ENCODE data around the gene ZFP91.

Gene ZFP91

GRCh38 chr11:58636587-58636986 is 57.7 kb downstream of the ZFP91 start:
- Histone ChIP-seq H3K9ac (ENCODE audit: low read length) (no peak overlapping the region), H3K79me2 (ENCODE audit: insufficient read depth, low read length) (no peaks in the 10 kb centered on the region), H2AFZ (ENCODE audit: low read depth, low read length, severe bottlenecking) (no peak overlapping the region), H3K27ac (ENCODE audit: low read depth, low read length) (no peak overlapping the region), H3K4me2 (ENCODE audit: low read depth, low read length, poor library complexity, severe bottlenecking) (no peak overlapping the region), H3K9me3 (ENCODE audit: insufficient read depth, low read length) (no peaks in the 10 kb centered on the region), H3K36me3 (ENCODE audit: low read length) (no peaks in the 10 kb centered on the region), H3F3A (ENCODE audit: insufficient read depth) (no peaks in the 10 kb centered on the region), H3K27me3 (ENCODE audit: low read length) (no peaks in the 10 kb centered on the region), H4K20me1 (ENCODE audit: low read depth, low read length) (no peaks in the 10 kb centered on the region), H3K4me3 (ENCODE audit: insufficient read depth, low read length, poor library complexity, severe bottlenecking) (no peak overlapping the region), H3K9me2 (replicated peaks; ENCODE audit: insufficient read depth, low read length) (no peaks in the 10 kb centered on the region)
- TF ChIP-seq EZH2phosphoT487 (conservative IDR thresholded peaks at IDR 0.05; ENCODE audit: low read length), result no peak
- TF ChIP-seq, protein P1, sequence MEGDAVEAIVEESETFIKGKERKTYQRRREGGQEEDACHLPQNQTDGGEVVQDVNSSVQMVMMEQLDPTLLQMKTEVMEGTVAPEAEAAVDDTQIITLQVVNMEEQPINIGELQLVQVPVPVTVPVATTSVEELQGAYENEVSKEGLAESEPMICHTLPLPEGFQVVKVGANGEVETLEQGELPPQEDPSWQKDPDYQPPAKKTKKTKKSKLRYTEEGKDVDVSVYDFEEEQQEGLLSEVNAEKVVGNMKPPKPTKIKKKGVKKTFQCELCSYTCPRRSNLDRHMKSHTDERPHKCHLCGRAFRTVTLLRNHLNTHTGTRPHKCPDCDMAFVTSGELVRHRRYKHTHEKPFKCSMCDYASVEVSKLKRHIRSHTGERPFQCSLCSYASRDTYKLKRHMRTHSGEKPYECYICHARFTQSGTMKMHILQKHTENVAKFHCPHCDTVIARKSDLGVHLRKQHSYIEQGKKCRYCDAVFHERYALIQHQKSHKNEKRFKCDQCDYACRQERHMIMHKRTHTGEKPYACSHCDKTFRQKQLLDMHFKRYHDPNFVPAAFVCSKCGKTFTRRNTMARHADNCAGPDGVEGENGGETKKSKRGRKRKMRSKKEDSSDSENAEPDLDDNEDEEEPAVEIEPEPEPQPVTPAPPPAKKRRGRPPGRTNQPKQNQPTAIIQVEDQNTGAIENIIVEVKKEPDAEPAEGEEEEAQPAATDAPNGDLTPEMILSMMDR (IDR thresholded peaks at IDR 0.05; ENCODE audit: insufficient read depth, low read length, poor library complexity, severe bottlenecking), result no peak

DNA sequence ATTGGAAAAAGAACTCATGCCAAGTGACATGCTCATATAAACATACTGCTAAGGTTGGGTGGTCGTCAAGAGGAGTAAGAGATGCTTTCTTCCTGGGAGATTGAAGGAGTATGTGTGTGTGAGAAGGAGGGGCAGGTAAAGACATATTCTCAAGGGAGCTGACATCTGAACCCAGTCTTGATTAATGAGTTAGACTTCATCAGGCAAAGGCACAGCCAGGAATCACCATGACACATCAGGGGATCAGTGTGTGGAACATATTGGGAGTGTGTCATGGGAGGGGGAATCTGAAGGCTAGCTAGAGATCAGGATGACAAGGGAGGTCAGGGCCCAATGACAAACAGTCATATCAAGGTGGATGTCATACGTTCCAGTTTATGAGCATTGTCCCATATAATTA is 58.5 kb downstream of the ZFP91 start:
- TF ChIP-seq EZH2phosphoT487 (conservative IDR thresholded peaks at IDR 0.05; ENCODE audit: low read length), result no peak
- H3K4me3 ChIP-seq (ENCODE audit: insufficient read depth, low read length, poor library complexity, severe bottlenecking), result no peak overlapping the region
- H2AFZ ChIP-seq (ENCODE audit: low read depth, low read length, severe bottlenecking), result no peak overlapping the region
- no peak overlapping the region for H3K4me2 ChIP-seq (ENCODE audit: low read depth, low read length, poor library complexity, severe bottlenecking)
- H3K36me3 ChIP-seq (ENCODE audit: low read length), result no peaks in the 10 kb centered on the region
- no peaks in the 10 kb centered on the region for H3K79me2 ChIP-seq (ENCODE audit: insufficient read depth, low read length)
- H4K20me1 ChIP-seq (ENCODE audit: low read depth, low read length), result no peaks in the 10 kb centered on the region
- H3K27me3 ChIP-seq (ENCODE audit: low read length), result no peaks in the 10 kb centered on the region
- H3K9me2 ChIP-seq (replicated peaks; ENCODE audit: insufficient read depth, low read length), result no peaks in the 10 kb centered on the region
- H3F3A ChIP-seq (ENCODE audit: insufficient read depth), result no peaks in the 10 kb centered on the region
- H3K9ac ChIP-seq (ENCODE audit: low read length), result no peak overlapping the region
- H3K9me3 ChIP-seq (ENCODE audit: insufficient read depth, low read length), result no peaks in the 10 kb centered on the region
- H3K27ac ChIP-seq (ENCODE audit: low read depth, low read length), result no peak overlapping the region

DNA sequence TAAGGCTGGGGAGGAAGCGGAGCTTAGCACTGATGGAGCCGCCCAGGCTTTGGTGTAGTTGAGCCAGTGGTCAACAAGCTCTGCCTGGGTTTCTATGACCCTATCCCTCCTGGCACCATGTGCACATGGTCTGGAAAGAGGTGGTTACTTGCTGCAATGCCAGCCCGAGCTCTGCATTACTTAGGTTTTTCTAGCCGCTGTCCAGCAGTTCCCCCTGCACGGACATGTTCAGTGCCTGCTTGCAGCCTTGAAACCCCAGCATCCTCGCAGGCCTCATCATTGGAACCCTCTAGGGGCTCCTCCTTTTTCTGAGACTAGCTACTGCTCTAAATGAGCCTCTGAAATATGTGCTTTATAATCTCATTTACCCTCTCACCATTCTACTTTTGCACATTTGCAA is 60.2 kb downstream of the ZFP91 start:
- Histone ChIP-seq H3K36me3 (ENCODE audit: low read length) (no peaks in the 10 kb centered on the region), H3K9ac (ENCODE audit: low read length) (no peak overlapping the region), H3K27ac (ENCODE audit: low read depth, low read length) (no peak overlapping the region), H2AFZ (ENCODE audit: low read depth, low read length, severe bottlenecking) (no peak overlapping the region), H3K79me2 (ENCODE audit: insufficient read depth, low read length) (no peaks in the 10 kb centered on the region), H3K4me3 (ENCODE audit: insufficient read depth, low read length, poor library complexity, severe bottlenecking) (no peak overlapping the region), H4K20me1 (ENCODE audit: low read depth, low read length) (no peaks in the 10 kb centered on the region), H3K4me2 (ENCODE audit: low read depth, low read length, poor library complexity, severe bottlenecking) (no peak overlapping the region), H3K27me3 (ENCODE audit: low read length) (no peaks in the 10 kb centered on the region), H3F3A (ENCODE audit: insufficient read depth) (no peaks in the 10 kb centered on the region), H3K9me2 (replicated peaks; ENCODE audit: insufficient read depth, low read length) (no peaks in the 10 kb centered on the region), H3K9me3 (ENCODE audit: insufficient read depth, low read length) (no peaks in the 10 kb centered on the region)
- no peak for TF ChIP-seq EZH2phosphoT487 (conservative IDR thresholded peaks at IDR 0.05; ENCODE audit: low read length)
- TF ChIP-seq, protein P1 (IDR thresholded peaks at IDR 0.05; ENCODE audit: insufficient read depth, low read length, poor library complexity, severe bottlenecking), result no peak

DNA sequence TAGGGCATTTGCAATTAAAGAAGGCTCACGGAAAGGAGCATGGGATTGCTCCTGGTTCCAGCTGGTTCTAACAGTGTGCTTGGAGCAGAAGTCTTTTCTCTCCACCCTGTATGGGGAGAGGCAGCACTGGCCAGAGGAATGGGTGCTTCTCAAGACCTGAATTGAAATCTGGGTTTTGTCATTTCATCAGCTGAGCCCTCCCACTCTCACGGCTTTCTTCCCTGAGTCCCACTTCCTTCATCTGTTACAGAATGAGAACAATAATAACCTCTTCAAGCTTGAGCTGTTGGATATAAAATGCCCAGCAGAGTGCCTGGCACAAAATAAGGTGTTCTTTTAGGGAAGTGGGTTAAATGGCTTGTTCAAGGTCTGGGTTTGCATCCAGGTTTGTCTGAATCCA is 60.8 kb downstream of the ZFP91 start:
- Histone ChIP-seq H3K9ac (ENCODE audit: low read length) (no peak overlapping the region), H3F3A (ENCODE audit: insufficient read depth) (no peaks in the 10 kb centered on the region), H3K36me3 (ENCODE audit: low read length) (no peaks in the 10 kb centered on the region), H3K79me2 (ENCODE audit: insufficient read depth, low read length) (no peaks in the 10 kb centered on the region), H3K4me3 (ENCODE audit: insufficient read depth, low read length, poor library complexity, severe bottlenecking) (no peak overlapping the region), H3K27ac (ENCODE audit: low read depth, low read length) (no peak overlapping the region), H3K9me2 (replicated peaks; ENCODE audit: insufficient read depth, low read length) (no peaks in the 10 kb centered on the region), H3K27me3 (ENCODE audit: low read length) (no peaks in the 10 kb centered on the region), H4K20me1 (ENCODE audit: low read depth, low read length) (no peaks in the 10 kb centered on the region), H2AFZ (ENCODE audit: low read depth, low read length, severe bottlenecking) (no peak overlapping the region), H3K9me3 (ENCODE audit: insufficient read depth, low read length) (no peaks in the 10 kb centered on the region), H3K4me2 (ENCODE audit: low read depth, low read length, poor library complexity, severe bottlenecking) (no peak overlapping the region)
- no peak for TF ChIP-seq EZH2phosphoT487 (conservative IDR thresholded peaks at IDR 0.05; ENCODE audit: low read length)
- TF ChIP-seq, protein P1 (IDR thresholded peaks at IDR 0.05; ENCODE audit: insufficient read depth, low read length, poor library complexity, severe bottlenecking), result no peak

Measured in SU-DHL-6 (cell line).